Panc1 (cell line): Measurements from ENCODE around the gene CCDC89. TPM values are rescaled to one million over a fixed set of nuclear protein-coding genes. Genes with fewer than 3 reads are reported as not detected.

Experiments
- ATAC-seq: fragments of 200-7000 bp; cut with Tn5 transposase; 2 replicates; pipeline ENCODE4 v1.9.1; 2020; ENCODE audit warnings: mild to moderate bottlenecking, moderate library complexity
- Bru-seq: library from RNA; stranded (reverse); fragments of 400-500 nt; gene quantifications from one replicate; lab custom pipeline; 2021; lab: Mats Ljungman, UMichigan
- BruChase-seq, 2 experiments: library from RNA; stranded (reverse); fragments of 400-500 nt; gene quantifications; one replicate each; lab custom pipeline; 2021; lab: Mats Ljungman, UMichigan
- BruUV-seq: library from RNA; stranded (reverse); fragments of 400-500 nt; replicated peaks from 2 replicates; lab custom pipeline; 2021; lab: Mats Ljungman, UMichigan
- CTCF ChIA-PET: fragments of 300-600 bp; sonication (Branson Sonifier 250); formaldehyde crosslinking; loops from one replicate; lab custom pipeline; 2022; ENCODE audit warnings: antibody characterized with exemption; lab: Charles Lee
- POLR2A ChIA-PET: fragments of 300-600 bp; sonication (Branson Sonifier 250); formaldehyde crosslinking; loops from one replicate; lab custom pipeline; 2022; ENCODE audit warnings: antibody characterized with exemption; lab: Charles Lee
- DNase-seq: peaks from one replicate; pipeline ENCODE4 v3.0.0-alpha.2; 2010; ENCODE audit warnings: low read depth, low spot score
- H3K27ac ChIP-seq: 2 replicates; pipeline ENCODE4 v1.5.1; 2011; ENCODE audit warnings: mild to moderate bottlenecking, low read length, inconsistent platforms
- H3K27me3 ChIP-seq: fragments of 200-500 bp; sonication (Bioruptor generic); 2 replicates; pipeline ENCODE4 v1.6.0; 2014; ENCODE audit warnings: low read length, inconsistent platforms; ENCODE audit not compliant: control insufficient read depth, insufficient read depth
- H3K36me3 ChIP-seq: fragments of 200-500 bp; sonication (Bioruptor generic); 2 replicates; pipeline ENCODE4 v1.5.1; 2014; ENCODE audit warnings: inconsistent platforms, mild to moderate bottlenecking, low read length, moderate library complexity; ENCODE audit not compliant: control insufficient read depth, insufficient read depth
- H3K4me1 ChIP-seq: 2 replicates; pipeline ENCODE4 v1.5.1; 2011; ENCODE audit warnings: inconsistent platforms, mild to moderate bottlenecking, low read length, moderate library complexity; ENCODE audit not compliant: control insufficient read depth, insufficient read depth
- H3K4me3 ChIP-seq, 2 experiments: 2 replicates each; pipeline ENCODE4 v1.5.1; 2011 to 2012; ENCODE audit warnings: low read depth in 2 of 2, low read length in 2 of 2, mild to moderate bottlenecking in 2 of 2, inconsistent platforms in 1 of 2, moderate library complexity in 1 of 2
- H3K9me3 ChIP-seq: fragments of 200-500 bp; sonication (Bioruptor generic); 2 replicates; pipeline ENCODE4 v1.5.1; 2014; ENCODE audit warnings: low read depth, mild to moderate bottlenecking, inconsistent platforms, low read length, moderate library complexity; ENCODE audit not compliant: control insufficient read depth, insufficient read depth
- CTCF ChIP-seq: fragments of 450-650 bp; IDR thresholded peaks from 2 replicates; pipeline ENCODE4 v1.5.1; 2017; ENCODE audit warnings: mild to moderate bottlenecking
- POLR2AphosphoS5 ChIP-seq: IDR thresholded peaks from 2 replicates; pipeline ENCODE4 v1.6.1; 2012; ENCODE audit warnings: mild to moderate bottlenecking, low read depth, low read length, moderate library complexity
- REST ChIP-seq, 2 experiments: IDR thresholded peaks; 2 replicates each; pipeline ENCODE4 v1.6.1; 2011 to 2012; ENCODE audit warnings: low read depth in 2 of 2, control low read depth in 1 of 2, low read length in 1 of 2, mild to moderate bottlenecking in 1 of 2, moderate library complexity in 1 of 2; ENCODE audit not compliant: insufficient read depth in 1 of 2
- SIN3A ChIP-seq: IDR thresholded peaks from 2 replicates; pipeline ENCODE4 v1.6.1; 2012; ENCODE audit warnings: low read depth, mild to moderate bottlenecking, low read length, moderate library complexity, borderline replicate concordance; ENCODE audit not compliant: insufficient read depth
- TCF7L2 ChIP-seq: IDR thresholded peaks from 2 replicates; pipeline ENCODE4 v1.6.1; 2011; ENCODE audit warnings: mild to moderate bottlenecking, low read depth, low read length, inconsistent platforms
- in situ Hi-C: cut with HindIII; loops from 2 replicates; pipeline ENCODE4 v1.10.0; 2016; ENCODE audit warnings: low sequenced_read_pairs, low pct_unique_long_range_greater_than_20kb
- intact Hi-C: fragments of 100-400 bp; cut with micrococcal nuclease; formaldehyde crosslinking; loops from one replicate; pipeline ENCODE4 v1.10.0; 2022; ENCODE audit not compliant: unreplicated experiment
- long read RNA-seq: library from polyadenylated mRNA; unstranded; transcript quantifications from one replicate; pipeline ENCODE4 v2.0.0, GENCODE V29; 2021; ENCODE audit not compliant: unreplicated experiment
- polyA plus RNA-seq: library from polyadenylated mRNA; unstranded; fragments of >200 nt; gene quantifications from one replicate; pipeline ENCODE4 v1.2.1, GENCODE V29; 2012; ENCODE audit warnings: missing spikeins; ENCODE audit not compliant: insufficient read length
- total RNA-seq: library from RNA; stranded (reverse); gene quantifications from one replicate; pipeline ENCODE4 v1.2.1, GENCODE V29; 2021; ENCODE audit not compliant: unreplicated experiment

Gene CCDC89
- total RNA-seq (1.7 TPM), Bru-seq, nascent RNA (percentile 86 among the genes with signal in this experiment), BruChase-seq, experiment 1, labeled RNA remaining after a 2-hour chase (percentile 66 among the genes with signal in this experiment), BruChase-seq, experiment 2, labeled RNA remaining after a 6-hour chase (percentile 52 among the genes with signal in this experiment)
- polyA plus RNA-seq = 0.68 TPM
- long read RNA-seq = 0 reads

GRCh38 chr11:85685820-85686459 is at the start of gene CCDC89:
TSS of gene CCDC89 (minus strand) at chr11:85686195. CDS start at chr11:85686130, 65 bp downstream.
- Histone ChIP-seq H3K36me3 (no peaks in the 10 kb centered on the region), H3K27me3 (no peaks in the 10 kb centered on the region), H3K27ac (peak within 1 kb of the TSS; percentile 48; the same call in 1 of the 2 replicates), H3K4me1 (peaks cover 21% of the 10 kb centered on the region), H3K9me3 (no peaks in the 10 kb centered on the region), H3K4me3 (peak within 1 kb of the TSS in 1 of 2 experiments; percentile 2; a peak in 1 of 4 replicates)
- no peak for DNase-seq
- in situ Hi-C loops (no loop called here), intact Hi-C loops (no loop called here)
- ChIA-PET CTCF (no interaction called here), POLR2A (no interaction called here)
- ATAC-seq = peak; percentile 50
- BruUV-seq = no TSS peak
- no peak for TF ChIP-seq SIN3A
- TF ChIP-seq REST (IDR thresholded peaks at IDR 0.05; ENCODE audit: insufficient read depth in 1 of 2, low read depth in 2 of 2, low read length in 1 of 2) = no peak
- TF ChIP-seq CTCF = no peak
- TF ChIP-seq POLR2AphosphoS5 = no peak

GRCh38 chr11:85732965-85733364 is 47.0 kb upstream of the CCDC89 start:
- ChIA-PET POLR2A (interaction anchor here (0.6 kb wide), 1 partner anchor 85 kb away, joined by 3 read pairs; the partner anchor contains the start of gene TMEM126A), CTCF (no interaction called here)
- ATAC-seq (no peak), DNase-seq (no peak)
- H3K4me3 ChIP-seq = no peak overlapping the region
- no peaks in the 10 kb centered on the region for H3K4me1 ChIP-seq
- H3K27ac ChIP-seq = peak overlapping the region; percentile 36; the same call in 1 of the 2 replicates
- H3K27me3 ChIP-seq = no peaks in the 10 kb centered on the region
- in situ Hi-C loops (no loop called here), intact Hi-C loops (no loop called here)
- TF ChIP-seq TCF7L2 (no peak), CTCF (no peak), POLR2AphosphoS5 (no peak), SIN3A (no peak), REST (IDR thresholded peaks at IDR 0.05; ENCODE audit: insufficient read depth in 1 of 2, low read depth in 2 of 2, low read length in 1 of 2) (no peak)
- no peaks in the 10 kb centered on the region for H3K9me3 ChIP-seq
- no TSS peak for BruUV-seq
- peaks cover 8% of the 10 kb centered on the region; the same call in 1 of the 2 replicates for H3K36me3 ChIP-seq
